Neuron (in vitro differentiated cells): ENCODE results near the gene MIA3.
"Not testable (repeated sequence)": the region's sequence is repeated elsewhere in the genome, so short reads cannot be mapped to it uniquely, and the experiment has no call there.

Experiments used
- H2AFZ ChIP-seq: one replicate; pipeline ENCODE4 v1.6.1; 2013; ENCODE audit warnings: low read depth, mild to moderate bottlenecking, inconsistent platforms, low read length, moderate library complexity
- H3K27me3 ChIP-seq: one replicate; pipeline ENCODE4 v1.6.1; 2013; ENCODE audit warnings: low read length; ENCODE audit not compliant: insufficient read depth
- H3K36me3 ChIP-seq: one replicate; pipeline ENCODE4 v1.6.1; 2013; ENCODE audit warnings: low read length; ENCODE audit not compliant: insufficient read depth
- H3K4me1 ChIP-seq: one replicate; pipeline ENCODE4 v1.6.1; 2013; ENCODE audit warnings: low read length; ENCODE audit not compliant: insufficient read depth
- H3K4me3 ChIP-seq: 2 replicates; pipeline ENCODE4 v1.5.1; 2013; ENCODE audit warnings: mild to moderate bottlenecking, low read length, moderate library complexity
- H3K9me3 ChIP-seq: one replicate; pipeline ENCODE4 v1.6.1; 2013; ENCODE audit warnings: low read length

The MIA3 gene

DNA sequence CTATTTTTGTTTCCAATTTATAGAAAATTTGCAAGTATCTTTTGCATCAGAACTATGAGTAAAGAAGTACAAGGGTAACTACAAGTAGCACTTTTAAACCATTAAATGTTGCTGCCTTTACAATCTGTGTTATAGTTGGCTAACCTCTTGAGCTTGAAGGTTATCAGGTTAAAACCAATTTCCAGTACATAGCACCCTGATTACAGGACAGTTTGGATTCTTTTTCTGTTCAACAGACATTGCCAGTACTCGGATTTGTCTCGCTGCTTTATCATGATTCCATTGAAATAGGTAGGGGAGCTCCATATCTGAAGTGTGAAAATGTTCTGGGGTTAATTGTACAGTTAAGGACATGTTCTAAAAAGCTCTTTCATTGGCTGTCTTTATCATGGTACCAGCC lies 40.0 kb downstream of the MIA3 start:
- H3K4me3 ChIP-seq: no peak overlapping the region
- no peak overlapping the region for H2AFZ ChIP-seq
- H3K9me3 ChIP-seq: no peaks in the 10 kb centered on the region
- peaks cover 83% of the 10 kb centered on the region for H3K36me3 ChIP-seq
- H3K4me1 ChIP-seq: no peaks in the 10 kb centered on the region
- H3K27me3 ChIP-seq: no peaks in the 10 kb centered on the region

GRCh38 chr1:222663431-222663934 lies 45.6 kb downstream of the MIA3 start:
- H2AFZ ChIP-seq: no peak overlapping the region
- no peaks in the 10 kb centered on the region for H3K4me1 ChIP-seq
- H3K36me3 ChIP-seq: peaks cover 91% of the 10 kb centered on the region
- no peaks in the 10 kb centered on the region for H3K9me3 ChIP-seq
- H3K4me3 ChIP-seq: no peak overlapping the region
- H3K27me3 ChIP-seq: no peaks in the 10 kb centered on the region

- no peak overlapping the region for H2AFZ ChIP-seq
- H3K4me1 ChIP-seq: no peaks in the 10 kb centered on the region
- H3K4me3 ChIP-seq: no peak overlapping the region
- H3K27me3 ChIP-seq: no peaks in the 10 kb centered on the region
- peaks cover 75% of the 10 kb centered on the region for H3K36me3 ChIP-seq
- H3K9me3 ChIP-seq: no peaks in the 10 kb centered on the region
Measured at GRCh38 chr1:222665964-222666363, 48.1 kb downstream of the MIA3 start.

GRCh38 chr1:222668184-222668583 lies 50.3 kb downstream of the MIA3 start:
- H2AFZ ChIP-seq, H3K4me3 ChIP-seq, H3K9me3 ChIP-seq, H3K27me3 ChIP-seq, H3K4me1 ChIP-seq: not testable (repeated sequence)
- H3K36me3 ChIP-seq: peaks cover 72% of the 10 kb centered on the region

DNA sequence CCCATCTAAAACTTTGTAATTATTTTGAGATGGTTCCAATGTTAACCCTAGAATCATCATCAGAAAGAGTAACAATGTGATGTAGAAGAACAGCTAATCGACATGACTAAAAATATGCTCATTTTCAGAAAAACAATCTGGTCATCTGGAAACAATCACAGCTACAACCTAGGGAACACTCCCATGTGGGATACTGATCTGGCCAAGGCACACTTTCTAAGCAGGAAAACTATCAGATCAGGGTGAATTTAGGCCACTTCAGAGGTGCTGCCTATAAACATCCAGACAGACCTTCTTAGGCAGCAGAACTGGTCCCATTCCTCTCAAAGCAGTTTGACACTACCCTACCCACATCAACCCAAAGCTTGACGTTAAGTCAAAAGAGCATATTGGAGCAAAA lies 51.2 kb downstream of the MIA3 start:
- not testable (repeated sequence) for H3K27me3 ChIP-seq, H2AFZ ChIP-seq, H3K4me1 ChIP-seq, H3K9me3 ChIP-seq, H3K4me3 ChIP-seq
- peaks cover 65% of the 10 kb centered on the region for H3K36me3 ChIP-seq

DNA sequence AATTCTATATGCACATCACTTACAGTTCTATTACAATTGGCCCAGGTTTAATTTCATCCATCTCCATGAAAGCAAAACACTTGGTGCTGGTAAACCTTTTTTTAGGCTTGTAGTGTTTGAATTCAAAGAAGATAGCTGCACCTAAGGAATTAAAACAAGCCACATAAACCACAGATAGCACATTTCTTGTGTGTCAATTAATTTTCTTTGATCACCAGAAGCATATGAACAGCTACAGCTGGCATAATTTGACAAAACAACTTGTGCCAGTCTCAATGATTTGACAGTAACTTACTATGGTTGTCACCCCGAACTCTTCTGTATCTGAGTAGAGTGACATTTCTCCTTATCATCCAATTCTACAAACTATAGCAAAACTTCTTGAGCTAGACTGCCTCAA lies 52.2 kb downstream of the MIA3 start:
- peaks cover 64% of the 10 kb centered on the region for H3K36me3 ChIP-seq
- H3K4me3 ChIP-seq: no peak overlapping the region
- H3K9me3 ChIP-seq: no peaks in the 10 kb centered on the region
- H3K27me3 ChIP-seq: no peaks in the 10 kb centered on the region
- no peaks in the 10 kb centered on the region for H3K4me1 ChIP-seq
- no peak overlapping the region for H2AFZ ChIP-seq

DNA sequence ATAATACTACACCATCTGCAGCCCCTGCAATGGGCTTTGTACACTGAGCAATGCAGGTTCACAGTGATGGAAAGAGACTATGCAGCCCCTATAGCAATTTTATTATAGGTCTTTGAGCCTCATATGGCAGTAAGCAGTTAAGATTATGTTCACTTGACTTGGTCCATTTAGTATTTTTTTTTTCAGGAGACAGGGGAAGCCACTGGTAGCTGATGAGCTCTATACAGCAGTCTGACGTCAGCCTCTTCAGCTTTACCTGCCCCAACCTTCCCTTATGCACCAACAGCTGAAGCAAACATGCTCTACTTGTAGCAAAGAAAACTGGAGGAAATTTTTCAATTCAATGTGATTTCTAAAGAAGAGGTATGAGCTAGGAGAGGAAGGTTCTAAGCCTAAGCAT lies 62.2 kb downstream of the MIA3 start:
- peaks cover 2% of the 10 kb centered on the region for H3K4me1 ChIP-seq
- H2AFZ ChIP-seq: no peak overlapping the region
- peaks cover 28% of the 10 kb centered on the region for H3K36me3 ChIP-seq
- no peaks in the 10 kb centered on the region for H3K27me3 ChIP-seq
- no peaks in the 10 kb centered on the region for H3K9me3 ChIP-seq
- H3K4me3 ChIP-seq: no peak overlapping the region

- H3K9me3 ChIP-seq: no peaks in the 10 kb centered on the region
- no peak overlapping the region for H2AFZ ChIP-seq
- H3K27me3 ChIP-seq: no peaks in the 10 kb centered on the region
- no peaks in the 10 kb centered on the region for H3K4me1 ChIP-seq
- peaks cover 21% of the 10 kb centered on the region for H3K36me3 ChIP-seq
- no peak overlapping the region for H3K4me3 ChIP-seq
Measured at GRCh38 chr1:222691016-222691415, 73.1 kb downstream of the MIA3 start.

- Histone ChIP-seq H2AFZ (no peak overlapping the region), H3K9me3 (no peaks in the 10 kb centered on the region), H3K4me1 (no peaks in the 10 kb centered on the region), H3K27me3 (no peaks in the 10 kb centered on the region), H3K36me3 (peaks cover 11% of the 10 kb centered on the region), H3K4me3 (no peak overlapping the region)
Measured at GRCh38 chr1:222694927-222695326, 77.0 kb downstream of the MIA3 start.

GRCh38 chr1:222696741-222697140 lies 78.8 kb downstream of the MIA3 start:
- peaks cover 15% of the 10 kb centered on the region for H3K36me3 ChIP-seq
- H3K4me1 ChIP-seq: no peaks in the 10 kb centered on the region
- no peaks in the 10 kb centered on the region for H3K27me3 ChIP-seq
- H3K9me3 ChIP-seq: no peaks in the 10 kb centered on the region
- no peak overlapping the region for H2AFZ ChIP-seq
- no peak overlapping the region for H3K4me3 ChIP-seq

- peaks cover 17% of the 10 kb centered on the region for H3K36me3 ChIP-seq
- no peaks in the 10 kb centered on the region for H3K9me3 ChIP-seq
- H3K4me3 ChIP-seq: no peak overlapping the region
- H3K4me1 ChIP-seq: no peaks in the 10 kb centered on the region
- H3K27me3 ChIP-seq: no peaks in the 10 kb centered on the region
- H2AFZ ChIP-seq: no peak overlapping the region
Measured at GRCh38 chr1:222697203-222697602, 79.3 kb downstream of the MIA3 start.

DNA sequence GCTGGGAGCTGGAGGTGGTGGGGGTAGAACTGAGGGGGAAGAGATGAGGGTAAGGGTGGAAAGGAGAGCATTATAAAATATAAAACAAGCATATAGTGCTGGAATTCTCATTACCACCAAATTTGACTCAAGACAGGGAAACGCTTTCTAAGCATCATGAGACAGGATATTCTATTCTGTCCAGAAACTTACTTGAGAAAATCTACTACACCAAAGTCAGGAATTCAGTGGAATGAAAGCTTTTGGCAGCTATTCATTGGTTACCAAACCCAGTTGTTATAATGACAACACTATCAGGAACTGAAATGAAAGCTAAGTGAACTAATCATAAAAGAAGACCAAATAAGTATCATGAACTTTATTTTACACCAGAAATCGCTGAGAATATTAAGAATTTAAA lies 79.9 kb downstream of the MIA3 start:
- H3K27me3 ChIP-seq: no peaks in the 10 kb centered on the region
- no peak overlapping the region for H2AFZ ChIP-seq
- peaks cover 24% of the 10 kb centered on the region for H3K36me3 ChIP-seq
- H3K9me3 ChIP-seq: peaks cover 3% of the 10 kb centered on the region
- H3K4me1 ChIP-seq: no peaks in the 10 kb centered on the region
- H3K4me3 ChIP-seq: no peak overlapping the region

GRCh38 chr1:222702210-222702609 lies 84.3 kb downstream of the MIA3 start:
- no peak overlapping the region for H3K4me3 ChIP-seq
- no peak overlapping the region for H2AFZ ChIP-seq
- no peaks in the 10 kb centered on the region for H3K27me3 ChIP-seq
- no peaks in the 10 kb centered on the region for H3K4me1 ChIP-seq
- peaks cover 18% of the 10 kb centered on the region for H3K36me3 ChIP-seq
- peaks cover 8% of the 10 kb centered on the region for H3K9me3 ChIP-seq

DNA sequence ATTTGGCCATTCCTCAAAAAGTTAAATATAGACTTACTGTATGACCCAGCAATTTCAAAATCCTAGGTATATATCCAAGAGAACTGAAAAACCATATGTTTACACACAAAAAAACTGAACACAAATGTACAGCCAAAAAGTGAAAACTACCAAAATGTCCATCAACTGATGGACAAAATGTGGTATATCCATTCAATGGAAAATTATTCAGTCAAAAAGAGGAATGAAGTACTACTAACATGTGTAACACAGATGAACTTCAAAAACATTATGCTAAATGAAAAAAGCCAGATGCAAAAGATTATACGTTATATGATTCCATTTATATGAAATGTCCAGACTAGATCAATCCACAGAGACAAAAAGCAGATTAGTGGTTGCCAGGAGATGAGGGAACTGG lies 86.4 kb downstream of the MIA3 start:
- H2AFZ ChIP-seq: no peak overlapping the region
- peaks cover 15% of the 10 kb centered on the region for H3K36me3 ChIP-seq
- H3K4me1 ChIP-seq: no peaks in the 10 kb centered on the region
- H3K4me3 ChIP-seq: no peak overlapping the region
- peaks cover 8% of the 10 kb centered on the region for H3K9me3 ChIP-seq
- H3K27me3 ChIP-seq: no peaks in the 10 kb centered on the region
